Trophoblast cell (in vitro differentiated cells and primary cell): ENCODE results near the gene KCNA5.
A peak's percentile ranks its signal among the peaks of the same experiment; 100 is the strongest.

Experiments used
- DNase-seq, 2 donors: peaks; one replicate each; pipeline ENCODE4 v3.0.0-alpha.2; 2016
- H2AFZ ChIP-seq: 2 replicates; pipeline ENCODE4 v1.6.1; 2013; ENCODE audit warnings: low read length, moderate library complexity, mild to moderate bottlenecking; ENCODE audit not compliant: insufficient read depth, poor library complexity
- H2AK5ac ChIP-seq: 2 replicates; pipeline ENCODE4 v1.6.1; 2013; ENCODE audit warnings: mild to moderate bottlenecking, low read length
- H2BK120ac ChIP-seq: 2 replicates; pipeline ENCODE4 v1.6.1; 2013; ENCODE audit warnings: low read length, mild to moderate bottlenecking, moderate library complexity; ENCODE audit not compliant: insufficient read depth, poor library complexity
- H2BK12ac ChIP-seq: 2 replicates; pipeline ENCODE4 v1.6.1; 2013; ENCODE audit warnings: mild to moderate bottlenecking, low read length, moderate library complexity
- H2BK5ac ChIP-seq: 2 replicates; pipeline ENCODE4 v1.6.1; 2013; ENCODE audit warnings: low read length, low read depth, moderate library complexity, mild to moderate bottlenecking; ENCODE audit not compliant: poor library complexity
- H3K14ac ChIP-seq: 2 replicates; pipeline ENCODE4 v1.6.1; 2013; ENCODE audit warnings: mild to moderate bottlenecking, low read length
- H3K18ac ChIP-seq: 2 replicates; pipeline ENCODE4 v1.6.1; 2013; ENCODE audit warnings: mild to moderate bottlenecking, low read length
- H3K23ac ChIP-seq: 2 replicates; pipeline ENCODE4 v1.6.1; 2013; ENCODE audit warnings: low read length
- H3K27ac ChIP-seq: 2 replicates; pipeline ENCODE4 v1.5.1; 2013; ENCODE audit warnings: low read depth, mild to moderate bottlenecking, inconsistent platforms, low read length, moderate library complexity
- H3K27me3 ChIP-seq: 2 replicates; pipeline ENCODE4 v1.6.1; 2013; ENCODE audit warnings: inconsistent platforms, mild to moderate bottlenecking, low read length, moderate library complexity; ENCODE audit not compliant: insufficient read depth
- H3K36me3 ChIP-seq, 2 experiments: 1 replicate in 1 of 2; 2 replicates in 1 of 2; pipeline ENCODE4 v1.6.1; 2013; ENCODE audit warnings: low read length in 2 of 2, mild to moderate bottlenecking in 2 of 2, moderate library complexity in 1 of 2; ENCODE audit not compliant: insufficient read depth in 2 of 2, control insufficient read depth in 1 of 2
- H3K4ac ChIP-seq: 2 replicates; pipeline ENCODE4 v1.6.1; 2013; ENCODE audit warnings: low read depth, mild to moderate bottlenecking, low read length, moderate library complexity
- H3K4me1 ChIP-seq, 2 experiments: 1 replicate in 1 of 2; 2 replicates in 1 of 2; pipeline ENCODE4 v1.6.1; 2013; ENCODE audit warnings: low read length in 2 of 2, mild to moderate bottlenecking in 2 of 2, moderate library complexity in 1 of 2; ENCODE audit not compliant: insufficient read depth in 2 of 2, control insufficient read depth in 1 of 2
- H3K4me2 ChIP-seq: 2 replicates; pipeline ENCODE4 v1.6.1; 2013; ENCODE audit warnings: inconsistent platforms, mild to moderate bottlenecking, low read length, moderate library complexity
- H3K4me3 ChIP-seq: 2 replicates; pipeline ENCODE4 v1.5.1; 2013; ENCODE audit warnings: mild to moderate bottlenecking, low read depth, low read length, inconsistent platforms
- H3K79me1 ChIP-seq: one replicate; pipeline ENCODE4 v1.6.1; 2013; ENCODE audit warnings: low read length
- H3K79me2 ChIP-seq: 2 replicates; pipeline ENCODE4 v1.6.1; 2013; ENCODE audit warnings: low read length, mild to moderate bottlenecking; ENCODE audit not compliant: control insufficient read depth, insufficient read depth, poor library complexity
- H3K9ac ChIP-seq: 2 replicates; pipeline ENCODE4 v1.6.1; 2013; ENCODE audit warnings: mild to moderate bottlenecking, low read length
- H3K9me3 ChIP-seq: 2 replicates; pipeline ENCODE4 v1.6.1; 2013; ENCODE audit warnings: low read depth, mild to moderate bottlenecking, control low read depth, inconsistent platforms, low read length; ENCODE audit not compliant: insufficient read depth
- H4K12ac ChIP-seq: 2 replicates; pipeline ENCODE4 v1.6.1; 2013; ENCODE audit warnings: low read depth, mild to moderate bottlenecking, low read length, moderate library complexity
- H4K8ac ChIP-seq: 2 replicates; pipeline ENCODE4 v1.6.1; 2013; ENCODE audit warnings: low read depth, mild to moderate bottlenecking, low read length, moderate library complexity
- H4K91ac ChIP-seq: one replicate; pipeline ENCODE4 v1.6.1; 2013; ENCODE audit warnings: low read depth, mild to moderate bottlenecking, low read length, moderate library complexity
- WGBS: extraction: QIAGEN DNeasy Blood & Tissue Kit; methylation state at CpG from one replicate; pipeline ENCODE4 v1.1.7; 2013; ENCODE audit warnings: missing lambda C conversion rate; ENCODE audit not compliant: insufficient read length, insufficient coverage; ENCODE audit errors: extremely low coverage; 5-methylcytosine and 5-hydroxymethylcytosine counted together

Gene KCNA5

GRCh38 chr12:5032821-5033220 is 10.9 kb upstream of the KCNA5 start:
- no peak overlapping the region for H3K23ac ChIP-seq
- no peaks in the 10 kb centered on the region for H3K27me3 ChIP-seq
- H3K4me3 ChIP-seq, result no peak overlapping the region
- H2AFZ ChIP-seq, result no peak overlapping the region
- no peak overlapping the region for H2AK5ac ChIP-seq
- H3K14ac ChIP-seq, result no peak overlapping the region
- no peak overlapping the region for H2BK12ac ChIP-seq
- H3K36me3 ChIP-seq, result no peaks in the 10 kb centered on the region
- no peak overlapping the region for H3K18ac ChIP-seq
- no peaks in the 10 kb centered on the region for H3K79me1 ChIP-seq
- DNase-seq, result no peak
- H3K27ac ChIP-seq, result no peak overlapping the region
- H3K4me1 ChIP-seq, result peaks cover 0 to 4% of the 10 kb centered on the region in 2 experiments
- H3K79me2 ChIP-seq, result no peaks in the 10 kb centered on the region
- H3K9me3 ChIP-seq, result peaks cover 2% of the 10 kb centered on the region
- no CpG with 5 or more reads among the region's 11 CpGs for WGBS
- no peak overlapping the region for H3K4ac ChIP-seq
- H4K12ac ChIP-seq, result no peak overlapping the region
- H2BK5ac ChIP-seq, result no peak overlapping the region
- no peak overlapping the region for H3K4me2 ChIP-seq
- no peak overlapping the region for H4K8ac ChIP-seq
- H4K91ac ChIP-seq, result no peak overlapping the region
- H3K9ac ChIP-seq, result no peak overlapping the region
- H2BK120ac ChIP-seq, result no peak overlapping the region

GRCh38 chr12:5033883-5034282 is 9.8 kb upstream of the KCNA5 start:
- Histone ChIP-seq H3K4me3 (no peak overlapping the region), H2BK12ac (no peak overlapping the region), H2BK5ac (no peak overlapping the region), H4K91ac (no peak overlapping the region), H3K23ac (no peak overlapping the region), H2AFZ (no peak overlapping the region), H3K4me1 (peaks cover 0 to 4% of the 10 kb centered on the region in 2 experiments), H3K79me2 (no peaks in the 10 kb centered on the region), H3K4me2 (no peak overlapping the region), H3K27me3 (no peaks in the 10 kb centered on the region), H2AK5ac (no peak overlapping the region), H3K79me1 (no peaks in the 10 kb centered on the region), H3K36me3 (no peaks in the 10 kb centered on the region), H3K9ac (no peak overlapping the region), H3K27ac (no peak overlapping the region), H3K4ac (no peak overlapping the region), H4K12ac (no peak overlapping the region), H3K9me3 (peaks cover 2% of the 10 kb centered on the region), H2BK120ac (no peak overlapping the region), H3K14ac (no peak overlapping the region), H4K8ac (no peak overlapping the region), H3K18ac (no peak overlapping the region)
- DNase-seq, result no peak
- WGBS, result no CpG with 5 or more reads among the region's 1 CpG

- Histone ChIP-seq H4K12ac (no peak overlapping the region), H3K27ac (no peak overlapping the region), H2BK5ac (no peak overlapping the region), H4K8ac (no peak overlapping the region), H3K79me2 (no peaks in the 10 kb centered on the region), H3K27me3 (no peaks in the 10 kb centered on the region), H3K4me3 (no peak overlapping the region), H4K91ac (no peak overlapping the region), H3K14ac (no peak overlapping the region), H2AK5ac (no peak overlapping the region), H3K4me1 (peaks cover 0 to 4% of the 10 kb centered on the region in 2 experiments), H3K79me1 (no peaks in the 10 kb centered on the region), H3K9ac (no peak overlapping the region), H3K36me3 (no peaks in the 10 kb centered on the region), H3K18ac (no peak overlapping the region), H3K9me3 (peaks cover 2% of the 10 kb centered on the region), H3K23ac (no peak overlapping the region), H2AFZ (no peak overlapping the region), H2BK12ac (no peak overlapping the region), H2BK120ac (no peak overlapping the region), H3K4me2 (no peak overlapping the region), H3K4ac (no peak overlapping the region)
- no CpG with 5 or more reads among the region's 5 CpGs for WGBS
- peak in 1 of 2 donors; percentile 14 for DNase-seq
Measured at GRCh38 chr12:5034603-5035002, 9.1 kb upstream of the KCNA5 start.

- H2BK12ac ChIP-seq, result no peak overlapping the region
Measured at GRCh38 chr12:5035618-5036017, 8.1 kb upstream of the KCNA5 start.

More at GRCh38 chr12:5035618-5036017, 8.1 kb upstream of the KCNA5 start:
- no peak overlapping the region for H2BK5ac ChIP-seq
- no peak overlapping the region for H4K12ac ChIP-seq
- no peak overlapping the region for H3K27ac ChIP-seq
- H2BK120ac ChIP-seq, result no peak overlapping the region
- no peak overlapping the region for H2AK5ac ChIP-seq
- no peaks in the 10 kb centered on the region for H3K79me1 ChIP-seq
- H2AFZ ChIP-seq, result no peak overlapping the region
- DNase-seq, result peak in 1 of 2 donors; percentile 27
- peaks cover 0 to 4% of the 10 kb centered on the region in 2 experiments for H3K4me1 ChIP-seq
- no peaks in the 10 kb centered on the region for H3K36me3 ChIP-seq
- H3K9ac ChIP-seq, result no peak overlapping the region
- H3K4me2 ChIP-seq, result no peak overlapping the region
- H3K4me3 ChIP-seq, result no peak overlapping the region
- H3K23ac ChIP-seq, result no peak overlapping the region
- H4K8ac ChIP-seq, result no peak overlapping the region
- no peak overlapping the region for H3K14ac ChIP-seq
- H3K4ac ChIP-seq, result no peak overlapping the region
- no CpG with 5 or more reads among the region's 6 CpGs for WGBS
- no peaks in the 10 kb centered on the region for H3K27me3 ChIP-seq
- H3K79me2 ChIP-seq, result no peaks in the 10 kb centered on the region
- H3K18ac ChIP-seq, result no peak overlapping the region
- H3K9me3 ChIP-seq, result peaks cover 2% of the 10 kb centered on the region
- H4K91ac ChIP-seq, result no peak overlapping the region
